GM13976 (cell line): ENCODE data around the gene PAIP2B.

Experiments
- DNase-seq: peaks from one replicate; pipeline ENCODE4 v3.0.0; 2012; ENCODE audit warnings: low spot score
- in situ Hi-C: fragments of 300-500 bp; cut with MboI; formaldehyde crosslinking; loops from one replicate; pipeline ENCODE4 v1.12.0; 2022; ENCODE audit warnings: low sequenced_read_pairs, mixed read lengths, inconsistent platforms; ENCODE audit not compliant: unreplicated experiment
- TF ChIP-seq, protein P1 (sequence below): IDR thresholded peaks from 2 replicates; pipeline ENCODE4 v1.5.1; 2012; ENCODE audit warnings: borderline replicate concordance, mild to moderate bottlenecking; ENCODE audit not compliant: insufficient read depth; ENCODE audit errors: extremely low read depth, missing control alignments, control extremely low read depth

Gene PAIP2B

GRCh38 chr2:71254776-71255175 is 27.9 kb upstream of the PAIP2B start:
- no peak for DNase-seq
- in situ Hi-C loops: no loop called here

DNA sequence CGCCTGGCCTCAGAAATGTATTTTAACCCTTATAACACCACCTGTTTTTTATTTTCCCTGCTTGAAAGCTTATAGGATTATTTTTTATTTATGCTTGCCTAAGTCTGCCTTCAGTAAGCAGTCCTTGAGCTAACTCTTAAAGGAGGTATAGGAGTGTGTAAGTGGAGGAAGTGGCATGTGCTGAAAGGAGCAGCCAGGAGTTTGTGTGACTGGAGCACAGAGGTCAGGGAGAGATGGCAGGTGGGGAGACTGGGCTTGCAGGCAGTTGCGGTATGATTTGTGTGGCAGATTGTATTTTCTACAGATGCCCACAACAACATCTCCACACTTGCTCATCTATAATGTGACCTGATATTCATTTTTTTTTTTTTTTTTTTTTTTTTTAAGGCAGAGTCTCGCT is 27.2 kb upstream of the PAIP2B start:
- TF ChIP-seq, protein P1, sequence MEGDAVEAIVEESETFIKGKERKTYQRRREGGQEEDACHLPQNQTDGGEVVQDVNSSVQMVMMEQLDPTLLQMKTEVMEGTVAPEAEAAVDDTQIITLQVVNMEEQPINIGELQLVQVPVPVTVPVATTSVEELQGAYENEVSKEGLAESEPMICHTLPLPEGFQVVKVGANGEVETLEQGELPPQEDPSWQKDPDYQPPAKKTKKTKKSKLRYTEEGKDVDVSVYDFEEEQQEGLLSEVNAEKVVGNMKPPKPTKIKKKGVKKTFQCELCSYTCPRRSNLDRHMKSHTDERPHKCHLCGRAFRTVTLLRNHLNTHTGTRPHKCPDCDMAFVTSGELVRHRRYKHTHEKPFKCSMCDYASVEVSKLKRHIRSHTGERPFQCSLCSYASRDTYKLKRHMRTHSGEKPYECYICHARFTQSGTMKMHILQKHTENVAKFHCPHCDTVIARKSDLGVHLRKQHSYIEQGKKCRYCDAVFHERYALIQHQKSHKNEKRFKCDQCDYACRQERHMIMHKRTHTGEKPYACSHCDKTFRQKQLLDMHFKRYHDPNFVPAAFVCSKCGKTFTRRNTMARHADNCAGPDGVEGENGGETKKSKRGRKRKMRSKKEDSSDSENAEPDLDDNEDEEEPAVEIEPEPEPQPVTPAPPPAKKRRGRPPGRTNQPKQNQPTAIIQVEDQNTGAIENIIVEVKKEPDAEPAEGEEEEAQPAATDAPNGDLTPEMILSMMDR: no peak
- in situ Hi-C loops: no loop called here
- no peak for DNase-seq

More at GRCh38 chr2:71254776-71255175, 27.9 kb upstream of the PAIP2B start:
- TF ChIP-seq, protein P1: no peak

DNA sequence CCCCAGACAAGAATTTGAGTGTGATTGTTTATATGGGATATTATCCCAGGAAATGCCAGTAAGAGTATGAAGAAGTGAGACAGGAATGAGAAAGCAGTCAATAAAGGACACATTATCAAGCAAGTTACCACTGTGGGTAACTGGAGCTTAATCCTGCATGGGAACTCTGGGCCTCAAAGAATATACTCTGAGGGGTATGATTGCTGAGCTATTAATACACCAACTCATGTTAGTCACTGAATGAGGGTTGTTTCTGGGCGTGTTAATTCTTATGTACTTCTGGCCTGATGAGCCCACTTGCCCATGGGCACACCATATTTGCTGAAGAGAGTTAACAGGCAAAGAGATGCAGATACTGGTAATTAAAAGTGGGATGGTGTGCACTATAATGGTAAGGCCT is 26.6 kb upstream of the PAIP2B start:
- in situ Hi-C loops: no loop called here
- TF ChIP-seq, protein P1: no peak
- no peak for DNase-seq

DNA sequence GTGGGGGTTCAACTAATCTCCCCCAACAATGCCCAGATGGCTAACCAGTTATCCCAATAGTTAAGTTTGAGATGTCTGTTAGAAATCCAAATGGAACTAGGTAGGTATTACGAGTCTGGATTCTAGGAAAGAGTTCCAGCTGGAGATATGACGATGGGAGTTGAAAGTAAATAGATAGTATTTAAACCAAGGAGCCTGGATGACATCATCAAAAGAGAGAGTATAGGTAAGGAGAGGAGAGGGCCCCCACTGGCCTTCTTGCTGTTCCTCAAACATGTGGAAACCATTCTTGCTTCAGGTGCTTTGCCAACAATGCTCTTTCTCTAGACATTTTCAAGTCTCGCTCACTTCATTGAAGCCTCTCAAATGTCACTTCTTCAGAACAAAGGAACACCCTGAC is 26.0 kb upstream of the PAIP2B start:
- TF ChIP-seq, protein P1: no peak
- in situ Hi-C loops: no loop called here
- DNase-seq: no peak

DNA sequence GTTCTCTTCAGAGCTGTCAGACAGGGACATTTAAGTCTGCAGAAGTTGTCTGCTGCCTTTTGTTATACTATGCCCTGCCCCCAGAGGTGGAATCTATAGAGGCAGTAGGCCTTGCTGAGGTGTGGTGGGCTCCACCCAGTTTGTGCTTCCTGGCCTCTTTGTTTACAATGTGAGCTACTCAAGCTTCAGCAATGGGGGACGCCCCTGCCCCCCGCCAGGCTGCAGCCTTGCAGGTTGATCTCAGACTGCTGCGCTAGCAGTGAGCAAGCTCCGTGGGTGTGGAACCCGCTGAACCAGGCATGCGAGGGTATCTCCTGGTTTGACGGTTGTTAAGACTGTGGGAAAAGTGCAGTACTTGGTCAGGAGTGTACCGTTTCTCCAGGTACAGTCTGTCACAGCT is 24.0 kb upstream of the PAIP2B start:
- in situ Hi-C loops: no loop called here
- no peak for DNase-seq
- TF ChIP-seq, protein P1: no peak

GRCh38 chr2:71244302-71244660 is 17.4 kb upstream of the PAIP2B start:
- in situ Hi-C loops: no loop called here
- DNase-seq: no peak
- TF ChIP-seq, protein P1: no peak
